ENCODE measurements around the gene MINDY4.

Gene MINDY4

DNA sequence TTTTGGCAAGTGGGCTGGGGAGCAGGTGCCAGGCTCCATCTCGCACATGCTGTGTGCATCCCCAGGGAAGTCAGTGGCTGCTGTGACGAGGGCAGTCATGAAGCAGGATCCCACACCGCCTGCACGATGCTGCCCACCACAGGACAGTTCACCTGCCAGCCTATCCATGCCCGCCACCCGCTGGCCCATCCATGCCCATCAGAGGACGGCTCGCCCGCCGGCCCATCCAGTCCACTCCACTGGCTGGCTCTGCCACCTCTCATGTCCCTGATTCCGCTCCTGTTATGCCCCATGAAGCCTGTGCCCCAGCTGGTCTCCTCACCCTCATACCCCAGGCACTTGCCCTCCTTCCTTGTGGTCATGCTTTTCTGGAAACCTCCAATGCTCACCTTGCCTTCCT is 37.5 kb upstream of the MINDY4 start:
- no peak overlapping the region for H3K4me3 ChIP-seq (ENCODE audit: low read depth, low read length)
- DNase-seq (ENCODE audit: low read depth, low spot score) = no peak
- in situ Hi-C loops (cut with HindIII; ENCODE audit: low sequenced_read_pairs) = no loop called here
- no peak for TF ChIP-seq CTCF (IDR thresholded peaks at IDR 0.05; ENCODE audit: low read depth, low read length)

GRCh38 chr7:30734497-30734896 is 36.7 kb upstream of the MINDY4 start:
- no peak for DNase-seq (ENCODE audit: low read depth, low spot score)
- no peak for TF ChIP-seq CTCF (IDR thresholded peaks at IDR 0.05; ENCODE audit: low read depth, low read length)
- in situ Hi-C loops (cut with HindIII; ENCODE audit: low sequenced_read_pairs) = no loop called here
- H3K4me3 ChIP-seq (ENCODE audit: low read depth, low read length) = no peak overlapping the region

- TF ChIP-seq CTCF (IDR thresholded peaks at IDR 0.05; ENCODE audit: low read depth, low read length) = no peak
- H3K4me3 ChIP-seq (ENCODE audit: low read depth, low read length) = no peak overlapping the region
- no peak for DNase-seq (ENCODE audit: low read depth, low spot score)
- in situ Hi-C loops (cut with HindIII; ENCODE audit: low sequenced_read_pairs) = no loop called here
Measured at GRCh38 chr7:30735631-30736030, 35.6 kb upstream of the MINDY4 start.

- no peak for TF ChIP-seq CTCF (IDR thresholded peaks at IDR 0.05; ENCODE audit: low read depth, low read length)
- in situ Hi-C loops (cut with HindIII; ENCODE audit: low sequenced_read_pairs) = no loop called here
- DNase-seq (ENCODE audit: low read depth, low spot score) = no peak
- H3K4me3 ChIP-seq (ENCODE audit: low read depth, low read length) = no peak overlapping the region
Measured at GRCh38 chr7:30736291-30736690, 34.9 kb upstream of the MINDY4 start.

DNA sequence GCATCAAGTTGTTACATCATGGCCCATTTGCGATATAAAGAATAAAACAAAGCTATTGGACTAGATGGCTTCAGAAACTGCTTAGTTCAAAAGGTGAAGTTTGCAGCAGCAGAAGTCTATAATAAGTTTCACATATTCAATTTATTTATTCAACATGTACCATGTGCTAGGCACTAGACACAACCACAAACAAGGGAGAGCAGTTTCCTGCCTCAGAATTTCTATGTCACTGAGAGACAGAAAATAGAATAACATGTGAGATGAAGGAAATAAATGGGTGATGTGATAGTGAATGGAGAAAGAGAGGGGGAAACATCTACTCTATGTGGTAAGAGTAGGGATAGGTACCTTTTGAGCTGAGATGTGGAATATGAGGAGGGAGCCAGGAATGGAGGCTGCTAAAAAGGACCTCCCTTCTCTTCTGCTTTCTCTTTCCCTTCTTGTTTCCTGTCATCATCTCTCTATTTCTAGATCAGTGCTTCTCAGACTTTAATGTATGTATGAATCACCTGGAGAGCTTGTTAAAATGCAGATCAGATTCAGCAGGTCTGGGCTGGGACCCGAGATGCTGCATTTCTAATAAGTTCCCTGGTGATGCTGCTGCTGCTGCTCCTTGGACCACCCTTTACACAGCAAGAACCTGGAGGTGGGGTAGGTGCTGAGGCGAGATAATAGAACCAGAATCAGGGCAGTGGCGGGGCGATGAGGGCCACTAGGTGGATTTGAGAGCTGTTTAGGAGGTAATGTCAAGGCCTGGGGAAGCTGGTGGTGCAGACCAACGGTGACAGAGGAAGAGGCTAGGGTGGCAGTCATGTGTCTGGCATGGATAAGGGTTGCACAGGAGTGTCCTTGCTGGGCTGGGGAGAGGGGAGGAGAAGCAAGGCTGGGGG is 32.9 kb upstream of the MINDY4 start:
- no peak for TF ChIP-seq CTCF (IDR thresholded peaks at IDR 0.05; ENCODE audit: low read depth, low read length)
- DNase-seq (ENCODE audit: low read depth, low spot score) = no peak
- in situ Hi-C loops (cut with HindIII; ENCODE audit: low sequenced_read_pairs) = no loop called here
- H3K4me3 ChIP-seq (ENCODE audit: low read depth, low read length) = no peak overlapping the region

- no peak overlapping the region for H3K4me3 ChIP-seq (ENCODE audit: low read depth, low read length)
- in situ Hi-C loops (cut with HindIII; ENCODE audit: low sequenced_read_pairs) = no loop called here
- no peak for TF ChIP-seq CTCF (IDR thresholded peaks at IDR 0.05; ENCODE audit: low read depth, low read length)
- DNase-seq (ENCODE audit: low read depth, low spot score) = no peak
Measured at GRCh38 chr7:30739691-30740090, 31.5 kb upstream of the MINDY4 start.

Data from astrocyte of the spinal cord (primary cell).